IMR-90 (cell line): Measurements from ENCODE around the gene RALGAPB. TPM values are rescaled to one million over a fixed set of nuclear protein-coding genes. Genes with fewer than 3 reads are reported as not detected.

Experiments used
- ATAC-seq: fragments of 200-7000 bp; cut with Tn5 transposase; 2 replicates; pipeline ENCODE4 v1.9.1; 2020; ENCODE audit warnings: low read depth, mild to moderate bottlenecking, moderate library complexity
- BruUV-seq: library from RNA; stranded (reverse); fragments of 400-500 nt; replicated peaks from 2 replicates; lab custom pipeline; 2021; lab: Mats Ljungman, UMichigan
- CTCF ChIA-PET: fragments of 300-600 bp; formaldehyde crosslinking; extraction: SDS; loops from one replicate; lab custom pipeline; 2021; ENCODE audit warnings: antibody characterized with exemption; lab: Yijun Ruan, JAX
- POLR2A ChIA-PET: fragments of 300-600 bp; sonication (Branson Sonifier 250); formaldehyde crosslinking; loops from one replicate; lab custom pipeline; 2022; ENCODE audit warnings: antibody characterized with exemption; ENCODE audit not compliant: unreplicated experiment; lab: Charles Lee
- DNase-seq: peaks from one replicate; pipeline ENCODE4 v3.0.0; 2013
- H2AFZ ChIP-seq: replicated peaks from 2 replicates; pipeline ENCODE3; 2013; ENCODE audit warnings: low read length, mild to moderate bottlenecking; ENCODE audit not compliant: poor library complexity
- H2AK5ac ChIP-seq: 2 replicates; pipeline ENCODE4 v1.6.1; 2013; ENCODE audit warnings: low read depth, low read length, inconsistent platforms
- H2AK9ac ChIP-seq: replicated peaks from 2 replicates; pipeline ENCODE3; 2013; ENCODE audit warnings: mild to moderate bottlenecking, low read depth, low read length, moderate library complexity; ENCODE audit not compliant: poor library complexity
- H2BK120ac ChIP-seq: 2 replicates; pipeline ENCODE4 v1.6.1; 2013; ENCODE audit warnings: low read depth, low read length, inconsistent platforms
- H2BK15ac ChIP-seq: 3 replicates; pipeline ENCODE4 v1.6.1; 2013; ENCODE audit warnings: low read depth, low read length, inconsistent platforms
- H2BK20ac ChIP-seq: 2 replicates; pipeline ENCODE4 v1.6.1; 2013; ENCODE audit warnings: low read depth, mild to moderate bottlenecking, inconsistent platforms, low read length, moderate library complexity
- H2BK5ac ChIP-seq: 2 replicates; pipeline ENCODE4 v1.6.1; 2013; ENCODE audit warnings: mild to moderate bottlenecking, low read depth, low read length, inconsistent platforms; ENCODE audit not compliant: poor library complexity, severe bottlenecking
- H3K14ac ChIP-seq: replicated peaks from 2 replicates; pipeline ENCODE4 v1.6.1; 2013; ENCODE audit warnings: low read depth, low read length, inconsistent platforms
- H3K18ac ChIP-seq: 2 replicates; pipeline ENCODE4 v1.6.1; 2013; ENCODE audit warnings: low read depth, low read length, control low read depth
- H3K23ac ChIP-seq: 2 replicates; pipeline ENCODE4 v1.6.1; 2013; ENCODE audit warnings: low read depth, low read length, inconsistent platforms
- H3K27ac ChIP-seq: 2 replicates; pipeline ENCODE4 v1.5.1; 2013; ENCODE audit warnings: mild to moderate bottlenecking, control low read depth, low read length; ENCODE audit not compliant: insufficient read depth
- H3K27me3 ChIP-seq: 2 replicates; pipeline ENCODE4 v1.6.1; 2013; ENCODE audit warnings: low read length; ENCODE audit not compliant: control insufficient read depth, insufficient read depth
- H3K36me3 ChIP-seq: 2 replicates; pipeline ENCODE4 v1.6.1; 2013; ENCODE audit warnings: low read length, mixed read lengths; ENCODE audit not compliant: control insufficient read depth, insufficient read depth
- H3K4ac ChIP-seq: 2 replicates; pipeline ENCODE4 v1.6.1; 2013; ENCODE audit warnings: low read depth, low read length, inconsistent platforms
- H3K4me1 ChIP-seq: 2 replicates; pipeline ENCODE4 v1.6.1; 2013; ENCODE audit warnings: low read length, mixed read lengths; ENCODE audit not compliant: control insufficient read depth, insufficient read depth
- H3K4me2 ChIP-seq: 2 replicates; pipeline ENCODE4 v1.6.1; 2013; ENCODE audit warnings: low read depth, mild to moderate bottlenecking, control low read depth, low read length, moderate library complexity
- H3K4me3 ChIP-seq: 2 replicates; pipeline ENCODE4 v1.5.1; 2013; ENCODE audit warnings: low read depth, mild to moderate bottlenecking, control low read depth, low read length, moderate library complexity; ENCODE audit not compliant: insufficient read depth
- H3K56ac ChIP-seq: 2 replicates; pipeline ENCODE4 v1.6.1; 2013; ENCODE audit warnings: low read length, inconsistent platforms; ENCODE audit not compliant: insufficient read depth; ENCODE audit errors: extremely low read depth
- H3K79me1 ChIP-seq, 2 experiments: 2 replicates each; pipeline ENCODE4 v1.6.1; 2013; ENCODE audit warnings: low read length in 2 of 2, inconsistent platforms in 1 of 2, low read depth in 1 of 2
- H3K9ac ChIP-seq: 2 replicates; pipeline ENCODE4 v1.6.1; 2013; ENCODE audit warnings: low read depth, low read length, control low read depth
- H3K9me1 ChIP-seq: 2 replicates; pipeline ENCODE4 v1.6.1; 2013; ENCODE audit warnings: low read length, inconsistent platforms; ENCODE audit not compliant: insufficient read depth
- H3K9me3 ChIP-seq: 2 replicates; pipeline ENCODE4 v1.6.1; 2013; ENCODE audit warnings: low read length; ENCODE audit not compliant: control insufficient read depth, insufficient read depth
- H4K20me1 ChIP-seq: 2 replicates; pipeline ENCODE4 v1.6.1; 2013; ENCODE audit warnings: low read length, inconsistent platforms; ENCODE audit not compliant: insufficient read depth
- H4K5ac ChIP-seq: 2 replicates; pipeline ENCODE4 v1.6.1; 2013; ENCODE audit warnings: mild to moderate bottlenecking, low read depth, low read length, control low read depth
- H4K8ac ChIP-seq, 2 experiments: 2 replicates each; pipeline ENCODE4 v1.6.1; 2013; ENCODE audit warnings: low read depth in 2 of 2, low read length in 2 of 2, control low read depth in 1 of 2, inconsistent platforms in 1 of 2
- H4K91ac ChIP-seq: 2 replicates; pipeline ENCODE4 v1.6.1; 2013; ENCODE audit warnings: low read depth, low read length, inconsistent platforms; ENCODE audit not compliant: insufficient read depth
- CEBPB ChIP-seq: IDR thresholded peaks from 2 replicates; pipeline ENCODE4 v1.6.1; 2012; ENCODE audit warnings: low read depth, low read length, improper control_type of control experiment
- ELK1 ChIP-seq: fragments of 150-350 bp; IDR thresholded peaks from 2 replicates; pipeline ENCODE4 v1.6.1; 2016; ENCODE audit warnings: low read depth, mild to moderate bottlenecking, low read length, moderate library complexity, borderline replicate concordance
- POLR2A ChIP-seq: IDR thresholded peaks from 2 replicates; pipeline ENCODE4 v1.6.1; 2012; ENCODE audit warnings: mild to moderate bottlenecking, low read depth, low read length
- RFX5 ChIP-seq: IDR thresholded peaks from 2 replicates; pipeline ENCODE4 v1.8.0; 2012; ENCODE audit warnings: low read depth, mild to moderate bottlenecking, low read length, moderate library complexity
- WGBS, 2 experiments: methylation state at CpG; one replicate each; pipeline versions ENCODE4 v1.1.5 to v1.1.7; 2013; ENCODE audit warnings: missing lambda C conversion rate in 2 of 2; ENCODE audit not compliant: insufficient read length in 1 of 2; ENCODE audit errors: extremely low coverage in 2 of 2; 5-methylcytosine and 5-hydroxymethylcytosine counted together
- dilution Hi-C: fragments of 300-500 bp; cut with HindIII; formaldehyde crosslinking; loops from one replicate; pipeline ENCODE4 v1.14.3; 2018; ENCODE audit warnings: low sequenced_read_pairs; ENCODE audit not compliant: unreplicated experiment
- in situ Hi-C: fragments of 300-500 bp; cut with MboI; formaldehyde crosslinking; loops from 3 replicates; pipeline ENCODE4 v1.14.3; 2019; ENCODE audit warnings: low sequenced_read_pairs, inconsistent platforms, mixed read lengths
- intact Hi-C: fragments of 100-400 bp; cut with micrococcal nuclease; formaldehyde crosslinking; loops from 2 replicates; pipeline ENCODE4 v1.10.0; 2022
- polyA plus RNA-seq, 3 experiments: library from polyadenylated mRNA; depleted of rRNA; stranded (reverse); fragments of >200 nt; gene quantifications; 2 replicates each; pipeline ENCODE4 v1.2.3, GENCODE V29; 2012; ENCODE audit warnings: low replicate concordance in 1 of 3
- total RNA-seq: library from RNA; depleted of rRNA; stranded (reverse); fragments of >200 nt; gene quantifications from 2 replicates; pipeline ENCODE4 v1.2.3, GENCODE V29; 2012

RALGAPB gene
- total and polyA plus RNA-seq, 2 of the 4 experiments (the other 2 are of a cell fraction), result 12.7 to 30.3 TPM

DNA sequence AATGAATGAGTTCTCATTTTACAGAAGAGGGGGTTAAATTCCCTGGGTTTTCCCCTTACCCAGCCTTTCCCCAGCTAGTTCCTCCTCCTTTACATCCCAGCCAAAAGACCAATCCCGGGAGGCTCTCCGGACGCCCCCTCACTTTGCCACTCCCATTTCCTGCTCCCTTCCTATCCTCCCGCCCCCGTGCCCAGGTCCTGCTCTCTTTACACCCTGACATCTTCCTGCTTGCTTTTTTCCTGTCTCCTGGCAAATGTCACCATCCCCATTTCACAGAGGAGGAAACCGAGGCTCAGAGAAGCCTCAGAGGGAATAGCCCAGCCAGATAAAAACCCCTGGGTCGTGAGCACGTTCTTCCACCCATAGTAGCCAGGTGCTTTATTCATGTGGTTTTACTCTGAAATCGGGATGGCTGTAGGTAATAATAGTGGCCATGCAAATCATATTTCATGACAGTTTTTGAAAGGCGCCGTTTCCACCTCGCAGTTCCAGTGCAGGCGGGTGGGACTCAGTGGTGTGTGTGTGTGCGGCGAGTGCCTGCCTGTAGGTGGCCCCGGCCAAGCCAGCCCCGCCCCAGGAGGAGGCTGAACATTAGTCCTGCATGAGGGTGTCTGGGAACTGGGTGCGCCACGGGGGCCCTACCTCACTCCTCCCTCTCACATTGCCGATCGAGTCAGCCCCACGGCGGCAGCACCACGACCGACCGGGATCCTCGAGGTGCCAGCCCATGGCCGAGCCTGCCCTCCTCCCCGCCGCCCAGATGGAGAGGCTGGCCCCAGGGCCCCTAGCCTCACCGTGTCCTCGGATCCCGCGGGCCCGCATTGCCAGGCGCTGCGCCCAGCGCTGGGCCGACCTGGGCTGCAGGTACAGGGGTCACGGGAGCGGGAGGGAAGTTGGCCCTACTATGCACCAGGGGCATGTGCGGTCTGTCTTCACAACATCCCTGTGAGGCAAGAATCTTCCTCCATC lies 128.9 kb downstream of the RALGAPB start, which contains the start of gene ARHGAP40:
Gene ARHGAP40 (plus strand): TSS at position 594 of the 969 bp plus-strand sequence.
- H2BK120ac ChIP-seq, result no peak within 1 kb of the TSS
- H2AK5ac ChIP-seq, result no peak within 1 kb of the TSS
- no peak for DNase-seq
- H3K23ac ChIP-seq, result no peak within 1 kb of the TSS
- H3K27me3 ChIP-seq, result peaks cover 38% of the 10 kb centered on the region
- H3K4me3 ChIP-seq, result no peak within 1 kb of the TSS
- no peak within 1 kb of the TSS for H3K4ac ChIP-seq
- H2BK5ac ChIP-seq, result no peak within 1 kb of the TSS
- dilution Hi-C loops, result no loop called here
- H3K79me1 ChIP-seq, result no peaks in the 10 kb centered on the region
- no peak within 1 kb of the TSS for H3K56ac ChIP-seq
- intact Hi-C loops, result no loop called here
- no TSS peak for BruUV-seq
- H3K36me3 ChIP-seq, result no peaks in the 10 kb centered on the region
- no peak within 1 kb of the TSS for H3K14ac ChIP-seq
- H2AFZ ChIP-seq, result peak within 1 kb of the TSS; percentile 75
- 8% methylated on average over 15 of the region's 42 CpGs; no CpG with 5 or more reads in 1 of the 2 experiments for WGBS, 2 experiments
- H3K9me1 ChIP-seq, result no peaks in the 10 kb centered on the region
- no peak within 1 kb of the TSS for H3K9ac ChIP-seq
- H4K8ac ChIP-seq, result no peak within 1 kb of the TSS
- no peak within 1 kb of the TSS for H2BK20ac ChIP-seq
- no peak within 1 kb of the TSS for H2AK9ac ChIP-seq
- ChIA-PET CTCF (no interaction called here), POLR2A (no interaction called here)
- H3K4me1 ChIP-seq, result no peaks in the 10 kb centered on the region
- H3K18ac ChIP-seq, result no peak within 1 kb of the TSS
- no peak within 1 kb of the TSS for H3K4me2 ChIP-seq
- no peaks in the 10 kb centered on the region for H4K20me1 ChIP-seq
- no peak within 1 kb of the TSS for H3K27ac ChIP-seq
- H4K5ac ChIP-seq, result no peak within 1 kb of the TSS
- peak; percentile 49 for ATAC-seq
- no peak within 1 kb of the TSS for H2BK15ac ChIP-seq
- in situ Hi-C loops, result no loop called here
- H4K91ac ChIP-seq, result no peak within 1 kb of the TSS
- H3K9me3 ChIP-seq, result no peaks in the 10 kb centered on the region
- TF ChIP-seq RFX5 (no peak), CEBPB (no peak), ELK1 (no peak), POLR2A (no peak)
